HG02943 (cell line): ENCODE measurements around the gene TMEM170A.
A peak's percentile ranks its signal among the peaks of the same experiment; 100 is the strongest.

ENCODE experiments used
- ATAC-seq: cut with Tn5 transposase; IDR thresholded peaks from one replicate; pipeline ENCODE4 v1.9.1; 2021; ENCODE audit warnings: mild to moderate bottlenecking, low read depth, moderate library complexity; ENCODE audit not compliant: unreplicated experiment

TMEM170A gene

DNA sequence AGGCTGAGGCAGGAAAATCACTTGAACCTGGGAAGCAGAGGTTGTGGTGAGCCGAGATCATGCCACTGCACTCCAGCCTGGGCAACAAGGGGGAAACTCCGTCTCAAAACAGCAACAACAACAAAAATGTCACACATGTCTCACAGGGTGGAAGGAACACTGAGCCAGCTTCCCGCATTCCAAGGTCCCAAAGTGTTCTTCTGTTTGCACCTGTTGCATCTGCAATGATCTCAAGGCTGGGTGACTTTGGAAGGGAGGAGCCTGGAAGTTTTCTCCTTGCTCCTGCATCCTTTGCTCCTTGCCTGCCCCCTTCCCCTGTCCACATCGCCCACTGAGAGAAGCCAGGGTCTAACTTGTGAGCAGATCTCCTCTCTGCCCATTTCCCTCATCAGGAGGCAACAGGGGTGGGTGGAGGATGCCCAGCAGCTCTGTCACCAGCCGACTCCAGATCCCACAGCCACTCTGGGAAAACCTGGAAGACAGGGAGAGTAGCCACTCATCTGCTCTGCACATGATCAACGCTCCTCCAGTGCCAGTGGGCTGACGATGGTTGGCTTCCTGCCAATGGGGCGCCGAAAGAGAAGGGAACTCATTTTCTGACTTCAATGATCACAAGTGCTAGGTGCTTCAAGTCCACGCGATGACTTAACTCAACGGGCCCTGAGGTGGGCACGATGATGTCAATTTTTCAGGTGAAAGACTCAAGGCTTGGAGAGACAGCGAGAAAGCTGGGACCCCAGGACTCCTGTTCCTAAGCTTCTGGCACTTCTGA lies 18.1 kb upstream of the TMEM170A start:
- no peak for ATAC-seq

- no peak for ATAC-seq
Measured at GRCh38 chr16:75481475-75481874, 17.0 kb upstream of the TMEM170A start.

DNA sequence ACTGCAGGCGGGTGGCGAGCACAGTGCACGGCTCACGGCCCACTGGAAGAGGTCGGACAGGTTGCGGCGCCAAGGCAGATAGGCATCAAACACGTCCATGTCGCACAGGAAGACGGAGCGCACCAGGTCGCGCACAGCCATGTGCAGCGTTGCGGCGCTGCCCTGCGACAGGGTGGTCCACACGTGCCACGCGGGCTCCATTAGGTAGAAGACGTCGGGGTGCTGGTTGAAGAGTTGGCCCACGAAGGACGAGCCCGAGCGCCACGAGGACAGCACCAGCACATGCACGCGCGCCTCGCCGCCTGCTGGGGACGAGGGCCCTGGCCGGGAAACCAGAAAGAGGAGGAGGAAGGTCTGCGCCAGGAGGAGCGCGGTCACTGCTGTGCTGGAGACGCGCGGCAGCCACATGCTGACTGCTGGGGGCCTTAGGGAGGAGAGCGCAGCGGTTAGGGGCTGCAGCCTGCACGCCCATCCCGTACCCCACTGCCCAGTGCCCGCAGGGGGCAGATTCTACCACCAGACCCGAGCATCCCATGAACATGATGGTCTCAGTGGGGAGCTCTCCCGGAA lies 15.0 kb upstream of the TMEM170A start:
- no peak for ATAC-seq

- no peak for ATAC-seq
Measured at GRCh38 chr16:75478480-75479345, 14.2 kb upstream of the TMEM170A start.

- no peak for ATAC-seq
Measured at GRCh38 chr16:75477680-75478473, 13.4 kb upstream of the TMEM170A start.

GRCh38 chr16:75476817-75477216 lies 12.3 kb upstream of the TMEM170A start:
- ATAC-seq: no peak

DNA sequence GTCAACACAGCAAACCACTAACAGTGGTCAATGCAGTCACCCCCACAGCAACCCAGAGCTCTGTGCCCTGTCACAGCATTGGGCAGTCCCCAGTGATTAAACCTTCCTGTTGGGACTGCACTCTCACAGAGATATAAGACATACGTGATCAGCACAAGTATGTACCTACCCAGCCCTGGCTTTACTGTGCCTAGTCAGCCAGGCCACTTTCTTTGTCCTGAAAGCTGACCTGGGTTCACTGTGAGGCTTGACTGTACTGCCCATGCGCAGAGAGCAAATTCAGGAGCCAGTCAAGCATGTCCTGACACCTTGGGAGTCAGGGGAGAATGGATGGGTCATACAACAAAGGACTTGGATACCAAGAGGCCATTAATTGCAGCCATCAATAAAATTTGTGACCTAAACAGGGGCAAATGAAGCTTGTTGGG lies 10.9 kb upstream of the TMEM170A start:
- ATAC-seq: no peak

- no peak for ATAC-seq
Measured at GRCh38 chr16:75472908-75473877, 8.7 kb upstream of the TMEM170A start.

- ATAC-seq: no peak
Measured at GRCh38 chr16:75471723-75472633, 7.5 kb upstream of the TMEM170A start.

DNA sequence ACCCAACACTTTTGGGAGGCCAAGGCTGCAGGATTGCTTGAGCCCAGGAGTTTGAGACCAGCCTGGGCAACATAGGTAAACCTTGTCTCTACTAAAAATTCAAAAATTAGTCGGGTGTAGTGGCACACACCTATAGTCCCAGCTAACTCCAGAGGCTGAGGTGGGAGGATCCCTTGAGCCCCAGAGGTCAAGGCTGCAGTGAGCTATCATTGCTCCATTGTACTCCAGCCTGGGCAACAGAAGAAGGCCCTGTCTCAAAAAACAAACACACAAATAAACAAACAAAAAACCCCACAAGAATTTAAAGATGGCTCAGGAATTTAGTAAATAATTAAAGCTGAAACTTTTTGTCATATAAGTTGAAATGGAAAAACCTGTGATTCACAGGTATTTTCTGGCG lies 2.3 kb upstream of the TMEM170A start:
- ATAC-seq: no peak

- ATAC-seq: peak; percentile 16
Measured at GRCh38 chr16:75463389-75464121, 934 bp downstream of the TMEM170A start.

DNA sequence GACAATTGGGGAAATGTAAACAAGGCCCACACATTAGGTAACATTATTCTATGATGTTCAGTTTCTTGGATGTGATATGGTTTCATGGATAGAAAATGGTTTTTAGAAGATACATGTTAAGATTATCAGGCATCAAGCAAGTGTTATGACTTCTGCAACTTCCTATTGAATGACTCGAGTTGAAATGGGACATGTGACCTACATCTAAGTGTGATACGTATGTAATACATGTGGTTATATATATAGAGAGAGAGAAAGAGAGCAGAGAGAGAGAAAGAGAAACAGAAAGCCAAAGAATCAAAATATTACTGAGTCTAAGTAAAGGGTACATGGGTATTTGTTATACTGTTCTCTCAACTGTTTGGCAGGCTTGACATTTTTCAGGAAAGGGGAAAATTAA lies 1.7 kb downstream of the TMEM170A start:
- no peak for ATAC-seq

DNA sequence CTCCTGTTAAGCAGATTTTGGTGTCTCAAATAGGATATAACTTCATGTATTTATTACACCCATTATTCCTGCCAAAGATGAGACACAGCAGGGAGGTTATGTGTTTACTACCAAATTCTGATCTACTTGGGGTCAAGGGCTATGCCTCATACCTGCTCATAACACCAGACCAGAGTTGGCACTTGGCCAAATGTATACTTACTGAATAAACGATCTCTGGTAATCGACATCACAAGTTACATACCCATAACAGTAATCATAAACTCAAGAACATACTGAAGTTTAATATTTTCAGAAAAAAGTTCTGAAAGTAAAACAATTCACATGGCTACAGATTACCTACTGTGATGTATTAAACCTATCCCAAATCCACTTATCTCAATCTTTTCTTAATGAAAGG lies 2.9 kb downstream of the TMEM170A start:
- no peak for ATAC-seq

GRCh38 chr16:75460446-75460845 lies 4.0 kb downstream of the TMEM170A start:
- ATAC-seq: no peak

DNA sequence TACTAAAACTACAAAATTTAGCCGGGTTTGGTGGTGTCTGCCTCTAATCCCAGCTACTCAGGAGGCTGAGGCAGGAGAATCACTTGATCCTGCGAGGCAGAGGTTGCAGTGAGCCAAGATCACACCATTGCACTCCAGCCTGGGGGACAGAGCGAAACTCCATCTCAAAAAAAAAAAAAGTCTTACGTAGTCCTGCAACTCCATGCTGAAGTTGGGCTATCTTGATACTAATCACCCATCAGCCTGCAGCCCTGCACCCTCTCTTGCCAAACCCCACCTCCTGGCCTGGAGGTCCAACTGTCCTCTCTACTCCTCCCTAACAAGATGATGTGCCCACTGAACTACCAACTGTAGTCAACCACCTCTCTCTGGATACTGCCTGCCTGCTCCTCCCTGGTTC lies 4.8 kb downstream of the TMEM170A start:
- no peak for ATAC-seq

- ATAC-seq: no peak
Measured at GRCh38 chr16:75458439-75458838, 6.0 kb downstream of the TMEM170A start.

DNA sequence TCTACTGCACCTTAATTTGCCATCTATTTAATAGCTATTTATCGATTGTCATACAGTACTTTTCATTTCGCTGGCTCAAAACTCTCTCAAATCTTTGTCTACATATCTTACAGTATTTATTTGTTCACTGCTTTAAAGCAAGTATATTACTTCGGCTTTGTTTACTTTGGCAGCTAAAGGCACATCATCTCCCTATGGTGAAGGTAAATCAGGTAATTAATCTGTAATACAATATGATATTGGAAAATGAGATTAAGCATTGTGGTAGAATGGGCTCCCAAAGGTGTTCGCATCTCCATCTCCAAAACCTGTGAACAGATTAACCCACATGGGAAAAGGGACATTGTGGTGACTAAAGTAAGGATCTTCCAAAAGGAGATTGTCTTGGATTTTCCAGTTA lies 6.5 kb downstream of the TMEM170A start:
- ATAC-seq: no peak
